Measurements from ENCODE around the gene PDCD1LG2.

The PDCD1LG2 gene

GRCh38 chr9:5510989-5511388 is 658 bp downstream of the PDCD1LG2 start:
- DNase-seq (ENCODE audit: low read depth) = no peak
- no peak for TF ChIP-seq CTCF (IDR thresholded peaks at IDR 0.05; ENCODE audit: control insufficient read depth, extremely low read depth, insufficient read depth)
- H3K4me3 ChIP-seq (ENCODE audit: low read depth, low read length) = no peak overlapping the region

- TF ChIP-seq CTCF (IDR thresholded peaks at IDR 0.05; ENCODE audit: control insufficient read depth, extremely low read depth, insufficient read depth) = no peak
- no peak overlapping the region for H3K4me3 ChIP-seq (ENCODE audit: low read depth, low read length)
- DNase-seq (ENCODE audit: low read depth) = no peak
Measured at GRCh38 chr9:5511476-5511875, 1.1 kb downstream of the PDCD1LG2 start.

GRCh38 chr9:5511935-5512580 is 1.7 kb downstream of the PDCD1LG2 start:
- no peak for DNase-seq (ENCODE audit: low read depth)
- H3K4me3 ChIP-seq (ENCODE audit: low read depth, low read length) = no peak overlapping the region
- TF ChIP-seq CTCF (IDR thresholded peaks at IDR 0.05; ENCODE audit: control insufficient read depth, extremely low read depth, insufficient read depth) = no peak

- TF ChIP-seq CTCF (IDR thresholded peaks at IDR 0.05; ENCODE audit: control insufficient read depth, extremely low read depth, insufficient read depth) = no peak
- H3K4me3 ChIP-seq (ENCODE audit: low read depth, low read length) = no peak overlapping the region
- DNase-seq (ENCODE audit: low read depth) = no peak
Measured at GRCh38 chr9:5512658-5513452, 2.5 kb downstream of the PDCD1LG2 start.

GRCh38 chr9:5513966-5514616 is 3.8 kb downstream of the PDCD1LG2 start:
- TF ChIP-seq CTCF (IDR thresholded peaks at IDR 0.05; ENCODE audit: control insufficient read depth, extremely low read depth, insufficient read depth) = no peak
- DNase-seq (ENCODE audit: low read depth) = no peak
- no peak overlapping the region for H3K4me3 ChIP-seq (ENCODE audit: low read depth, low read length)

- no peak for TF ChIP-seq CTCF (IDR thresholded peaks at IDR 0.05; ENCODE audit: control insufficient read depth, extremely low read depth, insufficient read depth)
- DNase-seq (ENCODE audit: low read depth) = no peak
- H3K4me3 ChIP-seq (ENCODE audit: low read depth, low read length) = no peak overlapping the region
Measured at GRCh38 chr9:5514617-5515260, 4.4 kb downstream of the PDCD1LG2 start.

All from LNCaP clone FGC (cell line).